GM18508 (cell line): ENCODE measurements around the gene TMEM217.

ENCODE experiments used
- ATAC-seq: cut with Tn5 transposase; IDR thresholded peaks from one replicate; pipeline ENCODE4 v1.9.1; 2021; ENCODE audit warnings: moderate number of reproducible peaks; ENCODE audit not compliant: insufficient read depth, unreplicated experiment

The TMEM217 gene

DNA sequence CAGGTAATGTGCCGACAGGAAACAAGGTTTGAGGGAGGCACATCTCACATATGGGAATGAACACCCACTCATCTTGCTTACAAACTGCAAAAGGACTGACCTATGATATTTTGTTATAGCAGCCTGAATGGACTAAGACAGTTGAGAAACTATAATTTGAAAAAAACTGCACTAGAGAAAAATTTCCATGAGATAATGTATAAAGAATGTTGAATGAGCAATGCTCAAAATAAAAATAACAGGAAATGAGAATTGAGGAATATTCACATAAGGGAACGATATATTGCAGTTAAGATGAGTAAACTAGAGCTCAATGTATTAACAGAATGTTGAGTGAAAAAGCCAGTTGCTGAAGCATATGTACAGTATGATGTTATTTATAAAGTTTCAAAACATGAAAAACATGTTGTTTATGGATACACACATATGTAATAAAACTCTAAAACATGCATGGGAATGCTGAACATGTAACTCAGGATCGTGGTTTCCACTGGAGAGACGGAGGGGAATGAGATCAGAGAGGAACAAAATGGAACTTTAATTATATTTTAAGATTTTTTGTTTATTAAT lies 6.6 kb downstream of the TMEM217 start:
- no peak for ATAC-seq

GRCh38 chr6:37244430-37245310 lies 13.3 kb downstream of the TMEM217 start:
- no peak for ATAC-seq

- no peak for ATAC-seq
Observed at GRCh38 chr6:37243816-37244370, 14.1 kb downstream of the TMEM217 start.

DNA sequence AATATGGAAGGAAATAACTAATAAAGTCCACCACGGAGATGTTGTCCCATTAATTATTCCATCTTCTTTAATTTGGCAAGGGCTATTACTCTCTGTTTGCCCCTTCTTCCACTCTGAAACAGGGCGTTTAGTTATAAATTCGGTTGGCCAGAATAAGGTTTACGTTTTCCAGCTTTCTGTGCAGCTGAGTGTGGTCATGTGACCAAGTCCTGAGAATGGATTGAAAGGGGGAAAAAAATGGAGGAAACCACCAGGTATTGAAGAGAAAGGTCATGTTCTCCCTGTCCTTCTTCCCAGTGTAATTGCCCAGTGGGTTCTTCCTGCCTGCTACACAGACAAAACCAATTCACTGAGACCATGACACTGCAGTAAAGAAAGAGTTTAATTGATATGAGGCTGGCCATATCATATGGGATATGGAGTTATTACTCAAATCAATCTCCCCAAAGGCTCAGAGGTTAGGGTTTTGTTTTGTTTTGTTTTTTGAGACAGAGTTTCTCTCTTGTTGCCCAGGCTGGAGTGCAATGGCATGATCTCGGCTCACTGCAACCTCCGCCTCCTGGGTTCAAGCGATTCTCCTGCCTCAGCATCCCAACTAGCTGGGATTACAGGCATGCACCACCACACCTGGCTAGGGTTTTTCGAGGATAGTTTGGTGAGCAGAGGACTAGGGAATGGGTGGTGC lies 14.7 kb downstream of the TMEM217 start:
- ATAC-seq: no peak

- no peak for ATAC-seq
Observed at GRCh38 chr6:37242429-37243052, 15.4 kb downstream of the TMEM217 start.

GRCh38 chr6:37241775-37242428 lies 16.0 kb downstream of the TMEM217 start:
- ATAC-seq: no peak

DNA sequence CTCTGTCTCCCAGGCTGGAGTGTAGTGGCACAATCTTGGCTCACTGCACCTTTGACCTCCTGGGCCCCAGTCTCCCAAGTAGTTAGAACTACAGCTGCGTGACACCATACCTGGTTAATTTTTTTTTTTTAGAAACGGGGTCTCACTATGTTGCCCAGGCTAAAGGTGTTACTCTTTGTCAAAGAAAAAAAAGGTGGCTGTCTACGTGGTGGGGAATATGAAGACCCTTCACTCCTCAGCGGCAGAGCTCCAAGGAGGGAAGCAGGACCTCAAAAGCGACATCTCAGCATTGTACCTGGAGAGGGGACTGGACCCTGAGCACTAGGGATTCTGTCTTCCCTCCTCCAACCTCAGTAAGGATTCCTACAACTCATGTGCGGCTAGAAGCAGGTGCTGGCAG lies 16.8 kb downstream of the TMEM217 start:
- no peak for ATAC-seq

DNA sequence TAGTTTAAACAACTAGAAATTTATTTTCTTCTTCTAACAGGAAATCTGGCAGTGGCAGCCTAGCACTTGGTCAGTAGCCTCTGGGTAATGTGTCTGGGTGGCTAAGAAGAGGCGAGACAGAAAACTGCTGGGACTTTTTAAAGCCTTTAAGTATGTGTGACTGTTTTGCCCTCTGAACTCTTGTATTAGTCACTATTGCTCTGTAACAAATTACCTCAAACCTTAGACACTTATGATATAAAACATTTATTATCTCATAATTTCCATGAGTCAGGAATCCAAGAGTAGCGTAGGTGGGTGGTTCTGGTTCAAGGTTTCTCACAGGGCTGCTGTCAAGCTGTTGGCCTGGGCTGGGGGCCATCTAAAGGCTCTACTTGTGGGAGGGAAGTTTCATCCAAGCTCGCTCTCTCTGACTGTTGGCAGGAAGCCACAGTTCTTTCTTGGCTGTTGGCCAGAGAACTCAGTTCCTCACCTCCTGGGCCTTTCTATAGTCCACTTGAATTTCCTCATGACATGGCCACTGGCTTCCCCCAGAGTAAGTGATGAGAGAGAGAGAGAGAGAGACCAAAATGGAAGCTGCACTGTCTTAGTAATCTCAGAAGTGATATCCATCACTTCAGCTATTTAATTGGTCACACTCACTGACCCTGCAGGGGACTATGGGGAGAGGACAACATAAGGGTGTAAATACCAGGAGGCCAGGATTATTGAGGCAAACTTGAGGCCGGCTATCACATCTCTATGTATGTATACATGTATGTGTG lies 17.8 kb downstream of the TMEM217 start:
- ATAC-seq: no peak

GRCh38 chr6:37239526-37239925 lies 18.4 kb downstream of the TMEM217 start:
- ATAC-seq: no peak

- ATAC-seq: no peak
Observed at GRCh38 chr6:37238381-37238780, 19.6 kb downstream of the TMEM217 start.

GRCh38 chr6:37237789-37238188 lies 20.2 kb downstream of the TMEM217 start:
- ATAC-seq: no peak

DNA sequence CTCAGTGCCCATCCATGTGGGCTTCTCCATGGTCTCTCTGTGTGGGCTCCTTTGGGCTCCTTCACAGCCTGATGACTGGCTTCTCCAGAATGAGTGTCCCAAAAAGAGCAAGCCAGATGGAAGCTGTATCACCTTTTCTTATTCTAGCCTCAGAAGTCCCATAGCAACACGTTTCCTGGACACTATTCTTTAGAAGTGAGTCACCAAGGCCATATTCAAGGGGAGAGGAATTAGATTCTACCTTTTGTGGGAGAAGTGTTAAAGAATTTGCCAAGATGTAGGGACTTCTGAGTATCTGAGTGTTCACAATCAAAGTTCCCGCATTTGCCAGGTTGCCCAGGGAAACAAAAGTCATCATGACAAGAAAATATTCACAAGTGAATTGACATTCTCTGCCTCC lies 21.0 kb downstream of the TMEM217 start:
- ATAC-seq: no peak

DNA sequence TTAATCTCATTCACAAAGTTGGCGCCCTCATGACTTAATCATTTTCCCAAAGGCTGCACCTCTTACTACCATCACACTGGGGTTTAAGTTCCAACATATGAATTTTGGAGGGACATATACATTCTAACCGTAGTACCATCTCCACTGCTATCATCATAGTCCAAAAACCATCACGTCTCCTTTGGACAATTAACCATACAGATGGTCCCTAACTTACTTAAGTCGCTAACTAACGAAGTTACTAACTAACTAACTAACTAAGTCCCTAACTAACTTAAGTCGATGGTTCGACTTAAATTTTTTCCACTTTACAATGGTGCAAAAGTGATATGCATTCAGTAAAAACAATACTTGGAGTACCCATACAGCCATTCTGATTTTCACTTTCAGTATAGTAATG lies 24.4 kb downstream of the TMEM217 start:
- no peak for ATAC-seq

GRCh38 chr6:37232430-37233017 lies 25.4 kb downstream of the TMEM217 start:
- ATAC-seq: no peak

- ATAC-seq: no peak
Observed at GRCh38 chr6:37230104-37230503, 27.8 kb downstream of the TMEM217 start.

- no peak for ATAC-seq
Observed at GRCh38 chr6:37225350-37226169, 32.4 kb downstream of the TMEM217 start.

- ATAC-seq: no peak
Observed at GRCh38 chr6:37222992-37223391, 35.0 kb downstream of the TMEM217 start.
